Tibial nerve (tissue), 4 donors: ENCODE data around the gene RENBP.

Experiments used
- EP300 ChIP-seq, 2 donors: sonication (generic); formaldehyde crosslinking; IDR thresholded peaks; one replicate each; pipeline ENCODE4 v1.6.1; 2017; ENCODE audit warnings: antibody characterized with exemption in 2 of 2, mild to moderate bottlenecking in 1 of 2
- POLR2A ChIP-seq, 2 donors: fragments of 450-650 bp; IDR thresholded peaks; one replicate each; pipeline ENCODE4 v1.6.1; 2017; ENCODE audit warnings: antibody characterized with exemption in 2 of 2, mild to moderate bottlenecking in 2 of 2, moderate library complexity in 2 of 2
- TF ChIP-seq, protein P1 (sequence below), 5 experiments: fragments of 200-600 bp in 3 of 5; fragments of 450-650 bp in 2 of 5; sonication (generic) in 3 of 5; IDR thresholded peaks; one replicate each; pipeline ENCODE4 v1.5.1; 2016 to 2019; ENCODE audit warnings: antibody characterized with exemption in 5 of 5, mild to moderate bottlenecking in 3 of 5, moderate library complexity in 2 of 5

DNA sequence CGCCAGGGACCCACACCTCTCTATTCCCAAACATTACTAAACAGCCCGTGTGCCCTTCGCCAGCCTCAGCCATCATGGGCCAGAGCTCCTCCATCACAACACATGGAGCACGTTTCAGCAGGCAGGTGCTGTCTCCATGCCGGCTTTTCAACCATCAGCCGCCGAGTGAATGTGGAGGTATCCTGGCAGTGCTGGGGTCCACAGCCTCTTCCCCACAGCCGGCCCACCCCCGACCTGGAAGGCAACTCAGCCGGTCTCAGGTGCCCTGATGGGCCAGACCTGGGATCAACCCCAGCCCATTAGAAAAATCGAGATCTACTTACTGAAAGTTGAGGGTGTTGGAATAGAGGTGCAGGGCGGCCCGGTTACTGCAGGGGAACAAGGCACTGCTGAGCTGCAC, 12.7 kb downstream of the RENBP start:
- TF ChIP-seq, protein P1, sequence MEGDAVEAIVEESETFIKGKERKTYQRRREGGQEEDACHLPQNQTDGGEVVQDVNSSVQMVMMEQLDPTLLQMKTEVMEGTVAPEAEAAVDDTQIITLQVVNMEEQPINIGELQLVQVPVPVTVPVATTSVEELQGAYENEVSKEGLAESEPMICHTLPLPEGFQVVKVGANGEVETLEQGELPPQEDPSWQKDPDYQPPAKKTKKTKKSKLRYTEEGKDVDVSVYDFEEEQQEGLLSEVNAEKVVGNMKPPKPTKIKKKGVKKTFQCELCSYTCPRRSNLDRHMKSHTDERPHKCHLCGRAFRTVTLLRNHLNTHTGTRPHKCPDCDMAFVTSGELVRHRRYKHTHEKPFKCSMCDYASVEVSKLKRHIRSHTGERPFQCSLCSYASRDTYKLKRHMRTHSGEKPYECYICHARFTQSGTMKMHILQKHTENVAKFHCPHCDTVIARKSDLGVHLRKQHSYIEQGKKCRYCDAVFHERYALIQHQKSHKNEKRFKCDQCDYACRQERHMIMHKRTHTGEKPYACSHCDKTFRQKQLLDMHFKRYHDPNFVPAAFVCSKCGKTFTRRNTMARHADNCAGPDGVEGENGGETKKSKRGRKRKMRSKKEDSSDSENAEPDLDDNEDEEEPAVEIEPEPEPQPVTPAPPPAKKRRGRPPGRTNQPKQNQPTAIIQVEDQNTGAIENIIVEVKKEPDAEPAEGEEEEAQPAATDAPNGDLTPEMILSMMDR (IDR thresholded peaks at IDR 0.05) = no peak
- TF ChIP-seq POLR2A (IDR thresholded peaks at IDR 0.05) (no peak), EP300 (IDR thresholded peaks at IDR 0.05) (no peak)
